ENCODE results near the gene IL25.

The IL25 gene

GRCh38 chr14:23406725-23407355 lies 34.2 kb downstream of the IL25 start:
- Histone ChIP-seq H3K4me3 (ENCODE audit: low read length) (no peak overlapping the region), H3K9me3 (ENCODE audit: low read length) (peaks cover 3% of the 10 kb centered on the region), H3K36me3 (ENCODE audit: insufficient read depth, low read length) (no peaks in the 10 kb centered on the region), H2AFZ (ENCODE audit: low read depth, low read length) (no peak overlapping the region), H3K27me3 (ENCODE audit: insufficient read depth, low read length) (peaks cover 29% of the 10 kb centered on the region), H3K4me1 (ENCODE audit: insufficient read depth, low read length) (no peaks in the 10 kb centered on the region)

DNA sequence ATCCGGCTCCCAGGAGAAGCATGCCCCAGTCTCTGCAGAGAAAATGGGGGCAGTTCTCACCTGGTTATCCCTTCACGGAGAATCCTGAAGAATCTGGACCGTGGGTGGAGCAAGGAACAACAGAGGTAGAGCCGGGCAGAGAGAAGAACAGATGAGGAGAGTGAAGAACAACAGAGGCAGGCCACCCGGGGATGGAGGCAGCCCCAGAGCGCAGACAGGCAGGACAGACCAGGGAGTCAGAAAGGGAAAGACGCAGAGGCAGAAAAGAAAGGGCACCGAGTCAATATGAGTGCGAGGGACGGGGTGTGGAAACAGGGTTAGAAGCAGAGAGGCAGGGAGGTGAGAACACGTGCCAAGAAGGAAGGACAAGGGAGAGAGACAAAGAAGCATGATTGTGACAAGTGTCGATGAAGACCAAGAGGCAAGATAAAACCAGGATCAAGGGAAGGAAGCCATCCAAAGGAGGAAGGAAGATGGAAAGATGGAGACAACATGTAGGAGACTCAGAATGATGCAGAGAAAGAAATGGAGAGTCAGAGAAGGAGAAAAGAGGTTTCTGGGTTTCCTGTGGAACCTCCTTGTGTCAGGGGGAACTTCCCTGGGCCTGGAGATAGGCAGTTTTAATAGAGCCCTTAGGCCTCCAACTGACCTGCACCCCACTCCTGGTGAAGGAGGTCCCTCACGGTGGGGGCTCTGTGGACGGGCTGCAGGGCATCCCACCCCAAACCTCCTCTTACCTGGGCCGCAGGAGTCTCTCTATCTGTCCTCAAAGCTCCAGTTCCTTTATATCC lies 35.1 kb downstream of the IL25 start, which contains the start of gene MYH6:
Gene MYH6 (minus strand): TSS at position 758 of the 791 bp plus-strand sequence. CDS start 1,050 bp downstream, outside the sequence.
- H3K4me3 ChIP-seq (ENCODE audit: low read length): no peak within 1 kb of the TSS
- H3K27me3 ChIP-seq (ENCODE audit: insufficient read depth, low read length): peaks cover 25% of the 10 kb centered on the region
- peaks cover 3% of the 10 kb centered on the region for H3K9me3 ChIP-seq (ENCODE audit: low read length)
- H3K36me3 ChIP-seq (ENCODE audit: insufficient read depth, low read length): no peaks in the 10 kb centered on the region
- no peaks in the 10 kb centered on the region for H3K4me1 ChIP-seq (ENCODE audit: insufficient read depth, low read length)
- H2AFZ ChIP-seq (ENCODE audit: low read depth, low read length): no peak within 1 kb of the TSS

DNA sequence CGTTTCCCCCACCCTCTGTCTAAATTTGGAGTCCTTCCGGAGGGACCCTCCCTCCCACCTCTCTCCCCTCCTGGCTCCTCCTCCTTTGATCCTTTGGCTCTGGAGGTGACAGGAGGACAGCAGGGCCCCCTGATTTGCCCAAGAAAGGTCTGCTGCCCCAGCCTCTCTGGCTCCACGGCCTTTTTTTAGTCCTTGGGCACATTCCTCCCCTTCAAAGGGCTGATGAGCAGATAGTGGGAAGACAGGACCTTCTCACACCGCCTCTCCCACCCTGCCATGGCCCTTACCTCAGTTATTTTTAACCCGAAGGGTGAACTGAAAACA lies 35.7 kb downstream of the IL25 start:
- H3K9me3 ChIP-seq (ENCODE audit: low read length): peaks cover 3% of the 10 kb centered on the region
- H3K4me3 ChIP-seq (ENCODE audit: low read length): no peak overlapping the region
- H3K27me3 ChIP-seq (ENCODE audit: insufficient read depth, low read length): peaks cover 22% of the 10 kb centered on the region
- H3K4me1 ChIP-seq (ENCODE audit: insufficient read depth, low read length): no peaks in the 10 kb centered on the region
- H2AFZ ChIP-seq (ENCODE audit: low read depth, low read length): no peak overlapping the region
- H3K36me3 ChIP-seq (ENCODE audit: insufficient read depth, low read length): no peaks in the 10 kb centered on the region

DNA sequence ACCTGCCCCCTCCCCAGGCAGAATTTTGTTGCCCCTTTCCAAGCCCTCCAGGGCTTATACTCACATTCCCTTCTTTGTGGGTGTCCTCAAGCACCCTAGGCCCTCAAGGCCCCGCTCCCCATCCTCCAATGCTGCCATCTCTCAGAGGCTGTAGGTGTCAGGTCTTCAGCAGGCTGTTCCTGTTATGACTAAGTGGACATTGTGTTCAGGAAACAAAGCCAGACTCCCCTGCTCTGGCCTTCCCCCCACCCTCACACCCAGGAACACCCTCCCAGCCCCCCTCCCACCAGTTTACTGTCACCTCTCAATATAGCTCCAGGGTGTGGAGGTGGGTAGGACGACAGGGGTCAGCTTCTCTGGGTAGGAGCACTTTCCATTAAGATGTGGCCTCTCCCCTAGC lies 36.9 kb downstream of the IL25 start:
- no peaks in the 10 kb centered on the region for H3K9me3 ChIP-seq (ENCODE audit: low read length)
- H3K27me3 ChIP-seq (ENCODE audit: insufficient read depth, low read length): peaks cover 10% of the 10 kb centered on the region
- no peak overlapping the region for H3K4me3 ChIP-seq (ENCODE audit: low read length)
- no peak overlapping the region for H2AFZ ChIP-seq (ENCODE audit: low read depth, low read length)
- H3K4me1 ChIP-seq (ENCODE audit: insufficient read depth, low read length): no peaks in the 10 kb centered on the region
- H3K36me3 ChIP-seq (ENCODE audit: insufficient read depth, low read length): no peaks in the 10 kb centered on the region

- H3K9me3 ChIP-seq (ENCODE audit: low read length): peaks cover 1% of the 10 kb centered on the region
- H3K36me3 ChIP-seq (ENCODE audit: insufficient read depth, low read length): no peaks in the 10 kb centered on the region
- no peaks in the 10 kb centered on the region for H3K4me1 ChIP-seq (ENCODE audit: insufficient read depth, low read length)
- peaks cover 6% of the 10 kb centered on the region for H3K27me3 ChIP-seq (ENCODE audit: insufficient read depth, low read length)
- H3K4me3 ChIP-seq (ENCODE audit: low read length): no peak overlapping the region
- H2AFZ ChIP-seq (ENCODE audit: low read depth, low read length): no peak overlapping the region
Measured at GRCh38 chr14:23409966-23410635, 37.5 kb downstream of the IL25 start.

GRCh38 chr14:23411563-23412525 lies 39.2 kb downstream of the IL25 start:
- Histone ChIP-seq H3K4me1 (ENCODE audit: insufficient read depth, low read length) (no peaks in the 10 kb centered on the region), H2AFZ (ENCODE audit: low read depth, low read length) (no peak overlapping the region), H3K27me3 (ENCODE audit: insufficient read depth, low read length) (peaks cover 4% of the 10 kb centered on the region), H3K9me3 (ENCODE audit: low read length) (peaks cover 1% of the 10 kb centered on the region), H3K4me3 (ENCODE audit: low read length) (no peak overlapping the region), H3K36me3 (ENCODE audit: insufficient read depth, low read length) (no peaks in the 10 kb centered on the region)

GRCh38 chr14:23413681-23414080 lies 41.1 kb downstream of the IL25 start:
- H3K27me3 ChIP-seq (ENCODE audit: insufficient read depth, low read length): no peaks in the 10 kb centered on the region
- no peaks in the 10 kb centered on the region for H3K36me3 ChIP-seq (ENCODE audit: insufficient read depth, low read length)
- H3K4me3 ChIP-seq (ENCODE audit: low read length): no peak overlapping the region
- H3K9me3 ChIP-seq (ENCODE audit: low read length): peaks cover 1% of the 10 kb centered on the region
- no peaks in the 10 kb centered on the region for H3K4me1 ChIP-seq (ENCODE audit: insufficient read depth, low read length)
- no peak overlapping the region for H2AFZ ChIP-seq (ENCODE audit: low read depth, low read length)

- Histone ChIP-seq H3K36me3 (ENCODE audit: insufficient read depth, low read length) (no peaks in the 10 kb centered on the region), H3K9me3 (ENCODE audit: low read length) (peaks cover 1% of the 10 kb centered on the region), H2AFZ (ENCODE audit: low read depth, low read length) (no peak overlapping the region), H3K4me1 (ENCODE audit: insufficient read depth, low read length) (no peaks in the 10 kb centered on the region), H3K27me3 (ENCODE audit: insufficient read depth, low read length) (no peaks in the 10 kb centered on the region), H3K4me3 (ENCODE audit: low read length) (no peak overlapping the region)
Measured at GRCh38 chr14:23414254-23414653, 41.6 kb downstream of the IL25 start.

- Histone ChIP-seq H3K4me1 (ENCODE audit: insufficient read depth, low read length) (no peaks in the 10 kb centered on the region), H3K27me3 (ENCODE audit: insufficient read depth, low read length) (no peaks in the 10 kb centered on the region), H3K36me3 (ENCODE audit: insufficient read depth, low read length) (no peaks in the 10 kb centered on the region), H3K4me3 (ENCODE audit: low read length) (no peak overlapping the region), H2AFZ (ENCODE audit: low read depth, low read length) (no peak overlapping the region), H3K9me3 (ENCODE audit: low read length) (peaks cover 1% of the 10 kb centered on the region)
Measured at GRCh38 chr14:23414906-23415820, 42.6 kb downstream of the IL25 start.

DNA sequence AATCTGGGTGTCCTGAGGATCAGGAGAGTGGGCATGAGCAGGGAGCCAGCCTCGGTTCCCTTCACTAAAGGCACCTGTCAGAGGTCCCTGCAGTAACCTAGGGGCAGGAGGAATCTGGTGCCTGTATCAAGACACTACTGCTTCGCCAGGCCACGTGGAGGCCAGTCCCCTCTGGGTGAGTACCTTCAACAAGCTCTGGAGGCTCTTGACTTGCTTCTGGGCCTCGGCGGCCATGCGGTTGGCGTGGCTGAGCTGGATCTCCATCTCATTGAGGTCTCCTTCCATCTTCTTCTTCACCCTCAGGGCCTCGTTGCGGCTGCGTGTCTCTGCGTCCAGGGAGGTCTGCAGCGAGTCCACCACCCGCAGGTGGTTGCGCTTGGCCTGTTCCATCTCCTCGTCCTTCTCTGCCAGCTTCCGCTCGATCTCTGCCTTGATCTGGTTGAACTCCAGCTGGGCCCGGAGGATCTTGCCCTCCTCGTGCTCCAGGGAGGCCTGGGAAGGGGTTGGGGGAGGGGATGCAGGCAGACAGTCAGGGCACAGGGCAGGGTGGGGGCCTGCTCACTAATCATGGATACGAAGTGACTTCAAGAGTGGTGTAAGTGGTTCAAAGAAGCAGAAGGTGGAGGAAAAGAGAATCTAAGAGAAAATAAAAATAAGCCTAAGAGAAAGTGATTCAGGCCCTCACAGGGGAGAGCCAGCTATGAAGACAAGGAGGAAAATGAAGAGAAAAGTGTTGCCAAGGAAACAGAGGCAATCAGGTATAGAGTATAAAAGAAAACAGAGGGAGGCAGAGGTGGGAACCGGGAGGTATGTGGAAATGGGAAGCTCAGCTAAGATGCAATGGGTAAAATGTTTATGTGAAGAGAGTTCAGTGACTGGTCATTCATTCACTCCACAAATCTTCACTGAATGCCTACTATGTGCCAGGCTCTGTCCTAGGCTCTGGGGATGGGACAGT lies 43.5 kb downstream of the IL25 start:
- H3K9me3 ChIP-seq (ENCODE audit: low read length): peaks cover 1% of the 10 kb centered on the region
- H3K27me3 ChIP-seq (ENCODE audit: insufficient read depth, low read length): no peaks in the 10 kb centered on the region
- H3K36me3 ChIP-seq (ENCODE audit: insufficient read depth, low read length): no peaks in the 10 kb centered on the region
- H3K4me1 ChIP-seq (ENCODE audit: insufficient read depth, low read length): no peaks in the 10 kb centered on the region
- no peak overlapping the region for H3K4me3 ChIP-seq (ENCODE audit: low read length)
- no peak overlapping the region for H2AFZ ChIP-seq (ENCODE audit: low read depth, low read length)

DNA sequence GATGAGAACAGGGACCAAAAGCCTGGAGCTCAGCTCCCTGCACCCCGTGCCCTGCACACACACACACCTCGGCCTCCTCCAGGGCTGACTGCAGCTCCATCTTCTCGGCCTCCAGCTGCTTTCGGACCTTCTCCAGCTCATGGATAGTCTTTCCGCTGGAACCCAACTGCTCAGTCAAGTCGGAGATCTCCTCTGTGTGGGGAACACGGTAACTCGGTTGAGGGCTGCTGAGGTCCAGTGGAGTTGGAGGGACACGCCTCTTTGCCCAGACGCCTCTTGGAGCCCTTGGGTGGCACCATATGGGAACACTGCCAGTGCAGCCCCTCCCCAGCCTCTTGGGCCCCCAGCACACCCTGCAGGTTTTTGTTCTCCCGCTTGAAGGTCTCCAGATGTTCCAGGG lies 44.2 kb downstream of the IL25 start:
- Histone ChIP-seq H3K9me3 (ENCODE audit: low read length) (peaks cover 1% of the 10 kb centered on the region), H3K36me3 (ENCODE audit: insufficient read depth, low read length) (no peaks in the 10 kb centered on the region), H2AFZ (ENCODE audit: low read depth, low read length) (no peak overlapping the region), H3K4me3 (ENCODE audit: low read length) (no peak overlapping the region), H3K4me1 (ENCODE audit: insufficient read depth, low read length) (no peaks in the 10 kb centered on the region), H3K27me3 (ENCODE audit: insufficient read depth, low read length) (peaks cover under 1% of the 10 kb centered on the region)
